Measurements from ENCODE around the gene IFRD2.
A peak's percentile ranks its signal among the peaks of the same experiment; 100 is the strongest.

IFRD2 gene

GRCh38 chr3:50319894-50320625 lies 27.8 kb upstream of the IFRD2 start:
- Histone ChIP-seq H3K4me3 (ENCODE audit: low read length, poor library complexity, severe bottlenecking) (peak overlapping the region; percentile 78), H3K9ac (ENCODE audit: low read depth, low read length, poor library complexity, severe bottlenecking) (peak overlapping the region; percentile 77), H3K27me3 (ENCODE audit: insufficient read depth, low read length, poor library complexity, severe bottlenecking) (no peaks in the 10 kb centered on the region), H4K20me1 (ENCODE audit: insufficient read depth, low read length, poor library complexity, severe bottlenecking) (peaks cover 15% of the 10 kb centered on the region), H2AFZ (ENCODE audit: low read length) (no peak overlapping the region), H3F3A (ENCODE audit: low read depth) (no peaks in the 10 kb centered on the region), H3K4me2 (ENCODE audit: low read depth, low read length, poor library complexity, severe bottlenecking) (peak overlapping the region; percentile 95), H3K36me3 (ENCODE audit: insufficient read depth, low read length) (no peaks in the 10 kb centered on the region), H3K79me2 (ENCODE audit: insufficient read depth, low read length) (peaks cover 29% of the 10 kb centered on the region), H3K9me3 (ENCODE audit: insufficient read depth, low read depth, low read length) (no peaks in the 10 kb centered on the region), H3K9me2 (replicated peaks; ENCODE audit: low read depth, low read length) (no peaks in the 10 kb centered on the region), H3K4me1 (ENCODE audit: insufficient read depth, low read length, poor library complexity, severe bottlenecking) (peaks cover 39% of the 10 kb centered on the region)
- TF ChIP-seq EZH2phosphoT487 (IDR thresholded peaks at IDR 0.05; ENCODE audit: borderline replicate concordance) (no peak), CTCF (conservative IDR thresholded peaks at IDR 0.05; ENCODE audit: low read length) (no peak)

- H3K9me2 ChIP-seq (replicated peaks; ENCODE audit: low read depth, low read length): no peaks in the 10 kb centered on the region
- H2AFZ ChIP-seq (ENCODE audit: low read length): no peak overlapping the region
- H3K4me2 ChIP-seq (ENCODE audit: low read depth, low read length, poor library complexity, severe bottlenecking): peak overlapping the region; percentile 95
- H4K20me1 ChIP-seq (ENCODE audit: insufficient read depth, low read length, poor library complexity, severe bottlenecking): peaks cover 15% of the 10 kb centered on the region
- TF ChIP-seq EZH2phosphoT487 (IDR thresholded peaks at IDR 0.05; ENCODE audit: borderline replicate concordance) (no peak), CTCF (conservative IDR thresholded peaks at IDR 0.05; ENCODE audit: low read length) (no peak)
- H3K4me1 ChIP-seq (ENCODE audit: insufficient read depth, low read length, poor library complexity, severe bottlenecking): peaks cover 38% of the 10 kb centered on the region
- H3K79me2 ChIP-seq (ENCODE audit: insufficient read depth, low read length): peaks cover 29% of the 10 kb centered on the region
- H3K9ac ChIP-seq (ENCODE audit: low read depth, low read length, poor library complexity, severe bottlenecking): peak overlapping the region; percentile 38
- no peak overlapping the region for H3K4me3 ChIP-seq (ENCODE audit: low read length, poor library complexity, severe bottlenecking)
- H3K9me3 ChIP-seq (ENCODE audit: insufficient read depth, low read depth, low read length): no peaks in the 10 kb centered on the region
- H3K27me3 ChIP-seq (ENCODE audit: insufficient read depth, low read length, poor library complexity, severe bottlenecking): no peaks in the 10 kb centered on the region
- H3F3A ChIP-seq (ENCODE audit: low read depth): no peaks in the 10 kb centered on the region
- H3K36me3 ChIP-seq (ENCODE audit: insufficient read depth, low read length): no peaks in the 10 kb centered on the region
Measured at GRCh38 chr3:50319181-50319893, 27.1 kb upstream of the IFRD2 start.

GRCh38 chr3:50318615-50319014 lies 26.4 kb upstream of the IFRD2 start:
- no peak for TF ChIP-seq CTCF (conservative IDR thresholded peaks at IDR 0.05; ENCODE audit: low read length)
- TF ChIP-seq EZH2phosphoT487 (IDR thresholded peaks at IDR 0.05; ENCODE audit: borderline replicate concordance): no peak
- Histone ChIP-seq H3F3A (ENCODE audit: low read depth) (no peaks in the 10 kb centered on the region), H3K9ac (ENCODE audit: low read depth, low read length, poor library complexity, severe bottlenecking) (peak overlapping the region; percentile 38), H3K27me3 (ENCODE audit: insufficient read depth, low read length, poor library complexity, severe bottlenecking) (no peaks in the 10 kb centered on the region), H4K20me1 (ENCODE audit: insufficient read depth, low read length, poor library complexity, severe bottlenecking) (peaks cover 15% of the 10 kb centered on the region), H3K4me2 (ENCODE audit: low read depth, low read length, poor library complexity, severe bottlenecking) (peak overlapping the region; percentile 95), H3K4me3 (ENCODE audit: low read length, poor library complexity, severe bottlenecking) (no peak overlapping the region), H3K9me2 (replicated peaks; ENCODE audit: low read depth, low read length) (no peaks in the 10 kb centered on the region), H3K79me2 (ENCODE audit: insufficient read depth, low read length) (peaks cover 29% of the 10 kb centered on the region), H3K4me1 (ENCODE audit: insufficient read depth, low read length, poor library complexity, severe bottlenecking) (peaks cover 37% of the 10 kb centered on the region), H2AFZ (ENCODE audit: low read length) (no peak overlapping the region), H3K9me3 (ENCODE audit: insufficient read depth, low read depth, low read length) (no peaks in the 10 kb centered on the region), H3K36me3 (ENCODE audit: insufficient read depth, low read length) (no peaks in the 10 kb centered on the region)

Data from Loucy (cell line).